ENCODE measurements around the gene GALNT8. TPM values are rescaled to one million over a fixed set of nuclear protein-coding genes. Genes with fewer than 3 reads are reported as not detected.

The GALNT8 gene
- total RNA-seq, 1 experiment from 2014 or later, result 0.74 TPM

Other genes starting within 250 kb of the GALNT8 start
- gene RAD51AP1, start 181.5 kb upstream of the GALNT8 start, total RNA-seq (2014; rRNA removed; shearing (Covaris generic)), result 14.7 and 16.2 TPM in 2 replicates
- 6.5 and 8.6 TPM in 2 replicates for gene DYRK4, start 158.2 kb upstream of the GALNT8 start, total RNA-seq (2014; rRNA removed; shearing (Covaris generic))
- 0.10 TPM in 1 of 2 replicates, not detected in the other for gene AKAP3, start 71.3 kb upstream of the GALNT8 start, total RNA-seq (2014; rRNA removed; shearing (Covaris generic))
- gene NDUFA9, start 71.3 kb upstream of the GALNT8 start, total RNA-seq (2014; rRNA removed; shearing (Covaris generic)), result 71.4 and 93.8 TPM in 2 replicates
- not detected in 2 replicates for gene KCNA1, start 189.5 kb downstream of the GALNT8 start, total RNA-seq (2014; rRNA removed; shearing (Covaris generic))